Endothelial cell of umbilical vein (primary cell): Measurements from ENCODE around the gene SCP2. TPM values are rescaled to one million over a fixed set of nuclear protein-coding genes. Genes with fewer than 3 reads are reported as not detected.
"Not testable (repeated sequence)": the region's sequence is repeated elsewhere in the genome, so short reads cannot be mapped to it uniquely, and the experiment has no call there.

Experiments
- BruUV-seq: library from RNA; stranded (reverse); fragments of 400-500 nt; replicated peaks from 2 replicates; lab custom pipeline; 2021; lab: Mats Ljungman, UMichigan
- CTCF ChIA-PET: fragments of 300-600, 350-600 bp; sonication (Branson Sonifier 250); formaldehyde crosslinking; loops from one replicate; lab custom pipeline; 2021; ENCODE audit warnings: antibody characterized with exemption, inconsistent platforms; lab: Charles Lee
- POLR2A ChIA-PET: fragments of 300-600, 350-600 bp; sonication (Branson Sonifier 250); formaldehyde crosslinking; loops from one replicate; lab custom pipeline; 2021; ENCODE audit warnings: antibody characterized with exemption, inconsistent platforms; lab: Charles Lee
- DNase-seq: peaks from one replicate; pipeline ENCODE4 v3.0.0-alpha.2; 2011; ENCODE audit warnings: low read depth, low spot score
- FAIRE-seq: peaks from 2 replicates; lab custom pipeline; 2011; peaks lifted over from hg19 to GRCh38; lab: Jason Lieb, UNC
- H2AFZ ChIP-seq: 2 replicates; pipeline ENCODE4 v1.6.0; 2012; ENCODE audit warnings: low read depth, low read length, control low read depth, inconsistent platforms
- H3K27ac ChIP-seq: 2 replicates; pipeline ENCODE4 v1.5.1; 2011; ENCODE audit warnings: low read depth, mild to moderate bottlenecking, control low read depth, low read length, moderate library complexity; ENCODE audit not compliant: insufficient read depth
- H3K27me3 ChIP-seq, 2 experiments: 2 replicates each; pipeline versions ENCODE4 v1.6.0 to v1.6.1; 2011; ENCODE audit warnings: low read length in 2 of 2, mixed read lengths in 1 of 2; ENCODE audit not compliant: control insufficient read depth in 2 of 2, insufficient read depth in 2 of 2
- H3K36me3 ChIP-seq, 2 experiments: 2 replicates in 1 of 2; 3 replicates in 1 of 2; pipeline ENCODE4 v1.5.1; 2011; ENCODE audit warnings: low read length in 2 of 2, mild to moderate bottlenecking in 1 of 2, moderate library complexity in 1 of 2; ENCODE audit not compliant: control insufficient read depth in 2 of 2, insufficient read depth in 2 of 2; ENCODE audit errors: extremely low read depth in 1 of 2
- H3K4me1 ChIP-seq: 3 replicates; pipeline ENCODE4 v1.5.1; 2011; ENCODE audit warnings: mild to moderate bottlenecking, low read length; ENCODE audit not compliant: control insufficient read depth, insufficient read depth; ENCODE audit errors: extremely low read depth
- H3K4me2 ChIP-seq: 2 replicates; pipeline ENCODE4 v1.6.1; 2011; ENCODE audit warnings: low read length, control low read depth, mixed read lengths; ENCODE audit not compliant: insufficient read depth
- H3K4me3 ChIP-seq, 3 experiments: fragments of 200-600 bp in 1 of 3; sonication (generic), shearing (Covaris generic) in 1 of 3; replicated peaks in 1 of 3; 2 replicates each; pipeline ENCODE4 v1.5.1; 2011 to 2016; ENCODE audit warnings: control low read depth in 3 of 3, low read length in 3 of 3, mild to moderate bottlenecking in 2 of 3, inconsistent platforms in 1 of 3, low read depth in 1 of 3, moderate library complexity in 1 of 3; ENCODE audit not compliant: insufficient read depth in 1 of 3
- H3K79me2 ChIP-seq: 2 replicates; pipeline ENCODE4 v1.6.0; 2012; ENCODE audit warnings: low read length, inconsistent platforms; ENCODE audit not compliant: control insufficient read depth, insufficient read depth
- H3K9ac ChIP-seq: replicated peaks from 2 replicates; pipeline ENCODE3; 2011; ENCODE audit warnings: low read length, control low read depth; ENCODE audit not compliant: insufficient read depth; ENCODE audit errors: extremely low read depth
- H3K9me1 ChIP-seq: replicated peaks from 3 replicates; pipeline ENCODE4 v1.6.0; 2011; ENCODE audit warnings: mild to moderate bottlenecking, low read length; ENCODE audit not compliant: control insufficient read depth, insufficient read depth; ENCODE audit errors: extremely low read depth
- H3K9me3 ChIP-seq: replicated peaks from 2 replicates; pipeline ENCODE4 v1.5.1; 2012; ENCODE audit warnings: low read length, inconsistent platforms; ENCODE audit not compliant: control insufficient read depth, insufficient read depth
- H4K20me1 ChIP-seq: replicated peaks from 2 replicates; pipeline ENCODE3; 2011; ENCODE audit warnings: mild to moderate bottlenecking, low read length; ENCODE audit not compliant: control insufficient read depth, insufficient read depth; ENCODE audit errors: extremely low read depth
- MYC ChIP-seq: IDR thresholded peaks from one replicate; pipeline ENCODE4 v1.6.1; 2011; ENCODE audit warnings: mild to moderate bottlenecking, low read depth, low read length
- dilution Hi-C: fragments of 300-500 bp; cut with MboI; formaldehyde crosslinking; loops from one replicate; pipeline ENCODE4 v1.15.0; 2019; ENCODE audit warnings: low sequenced_read_pairs; ENCODE audit not compliant: extremely low pct_ligation_motif_present
- intact Hi-C: fragments of 100-400 bp; cut with micrococcal nuclease; formaldehyde crosslinking; loops from one replicate; pipeline ENCODE4 v1.10.0; 2022
- polyA plus RNA-seq, 4 experiments: library from polyadenylated mRNA; depleted of rRNA in 3 of 4; stranded (reverse) in 3 of 4; unstranded in 1 of 4; fragments of >200 nt; gene quantifications; 2 replicates each; pipeline versions ENCODE4 v1.2.1 to v1.2.3, GENCODE V29; 2011 to 2012; ENCODE audit warnings: missing spikeins in 1 of 4
- total RNA-seq: library from RNA; stranded (reverse); gene quantifications from 2 replicates; pipeline ENCODE4 v1.2.3, GENCODE V29; 2021

SCP2 gene
- total and polyA plus RNA-seq, 2 donors (not counting 3 experiments of a cell fraction or from before 2014, with no cell fraction given): 42.4 to 92.7 TPM

GRCh38 chr1:52947490-52947889 is 20.4 kb downstream of the SCP2 start:
- H3K4me3 ChIP-seq: no peak overlapping the region
- H3K79me2 ChIP-seq: no peaks in the 10 kb centered on the region
- H3K36me3 ChIP-seq: no peaks in the 10 kb centered on the region
- no peaks in the 10 kb centered on the region for H4K20me1 ChIP-seq
- FAIRE-seq (no peak), DNase-seq (no peak)
- no peaks in the 10 kb centered on the region for H3K9me3 ChIP-seq
- no peak overlapping the region for H3K9ac ChIP-seq
- BruUV-seq: no TSS peak
- POLR2A ChIA-PET: no interaction called here
- intact Hi-C loops (no loop called here), dilution Hi-C loops (no loop called here)
- H3K4me2 ChIP-seq: no peak overlapping the region
- H3K27me3 ChIP-seq: no peaks in the 10 kb centered on the region
- H3K27ac ChIP-seq: no peak overlapping the region
- H3K9me1 ChIP-seq: no peaks in the 10 kb centered on the region
- no peak for TF ChIP-seq MYC
- CTCF ChIA-PET: interaction anchor here (0.5 to 1.4 kb wide), 2 partner anchors 27 to 79 kb away, joined by 3 to 4 read pairs; no protein-coding TSS in a partner anchor
- no peaks in the 10 kb centered on the region for H3K4me1 ChIP-seq
- H2AFZ ChIP-seq: no peak overlapping the region

DNA sequence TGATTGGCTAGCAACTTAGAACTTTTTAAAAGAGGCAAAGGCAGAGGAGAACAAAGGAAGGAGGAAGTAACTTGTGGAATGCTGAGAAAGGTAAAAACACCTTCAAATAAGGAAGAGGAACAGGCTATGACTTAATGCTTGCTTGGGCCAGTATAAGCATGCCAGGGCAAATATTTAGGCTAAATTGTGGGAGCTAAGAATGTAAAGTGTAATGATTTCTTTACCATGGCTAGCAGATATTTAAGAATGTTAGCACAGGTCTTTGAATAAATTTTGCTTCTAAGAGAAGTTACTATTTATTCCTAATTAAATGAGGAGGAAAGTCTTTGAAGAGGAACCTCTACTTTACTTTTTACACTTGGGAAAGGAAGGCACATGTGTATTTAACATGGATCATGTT is 22.5 kb downstream of the SCP2 start:
- H3K9ac ChIP-seq, BruUV-seq, POLR2A ChIA-PET, H2AFZ ChIP-seq, FAIRE-seq, H3K9me3 ChIP-seq, H3K27me3 ChIP-seq, H3K27ac ChIP-seq, H3K4me3 ChIP-seq, H3K79me2 ChIP-seq, H4K20me1 ChIP-seq, H3K4me1 ChIP-seq, DNase-seq, intact Hi-C loops, CTCF ChIA-PET, H3K4me2 ChIP-seq, H3K36me3 ChIP-seq, dilution Hi-C loops, H3K9me1 ChIP-seq: not testable (repeated sequence)
